Adrenal gland (tissue), 12 donors: ENCODE data around the gene SPACA5. TPM values are rescaled to one million over a fixed set of nuclear protein-coding genes. Genes with fewer than 3 reads are reported as not detected.
"Not testable (repeated sequence)": the region's sequence is repeated elsewhere in the genome, so short reads cannot be mapped to it uniquely, and the experiment has no call there.

Experiments
- DNase-seq, 7 donors: peaks; one replicate each; pipeline ENCODE4 v3.0.0-alpha.2; 2019 to 2020
- H3K27ac ChIP-seq, 5 donors: fragments of 200-600 bp; sonication (generic) in 4 of 5; 1 replicate in 3 of 5; 2 replicates in 2 of 5; pipeline versions ENCODE4 v1.5.1 to v1.8.0; 2016 to 2020; ENCODE audit warnings: mild to moderate bottlenecking in 1 of 5
- H3K27me3 ChIP-seq: fragments of 200-600 bp; 2 replicates; pipeline ENCODE4 v1.8.0; 2021
- H3K36me3 ChIP-seq, 2 donors: fragments of 200-600 bp; replicated peaks in 1 of 2; 1 replicate in 1 of 2; 2 replicates in 1 of 2; pipeline versions ENCODE4 v1.5.1 to v1.8.0; 2018 to 2022
- H3K4me1 ChIP-seq, 2 donors: fragments of 200-600 bp; replicated peaks in 1 of 2; 1 replicate in 1 of 2; 2 replicates in 1 of 2; pipeline versions ENCODE4 v1.5.1 to v1.8.0; 2018 to 2021
- H3K4me3 ChIP-seq, 4 donors: fragments of 200-600 bp; sonication (generic) in 3 of 4; one replicate each; pipeline ENCODE4 v1.5.1; 2016 to 2018
- H3K9me3 ChIP-seq, 3 donors: fragments of 200-600 bp; sonication (generic) in 1 of 3; replicated peaks in 1 of 3; 1 replicate in 2 of 3; 2 replicates in 1 of 3; pipeline versions ENCODE4 v1.5.1 to v1.8.0; 2016 to 2021
- CTCF ChIP-seq, 6 experiments: fragments of 450-650 bp in 4 of 6; fragments of 200-600 bp in 2 of 6; sonication (generic) in 1 of 6; IDR thresholded peaks; 1 replicate in 5 of 6; 2 replicates in 1 of 6; pipeline versions ENCODE4 v1.5.1 to v1.8.0; 2016 to 2021; ENCODE audit warnings: antibody characterized with exemption in 6 of 6, mild to moderate bottlenecking in 2 of 6, moderate library complexity in 1 of 6
- POLR2A ChIP-seq, 2 donors: fragments of 450-650 bp; IDR thresholded peaks; one replicate each; pipeline ENCODE4 v1.6.1; 2017; ENCODE audit warnings: antibody characterized with exemption in 2 of 2, mild to moderate bottlenecking in 2 of 2, moderate library complexity in 1 of 2
- WGBS, 4 donors: extraction: QIAGEN DNeasy Blood & Tissue Kit in 2 of 4; methylation state at CpG; one replicate each; pipeline versions ENCODE4 v1.1.5 to v1.1.7; 2013 to 2017; 5-methylcytosine and 5-hydroxymethylcytosine counted together
- intact Hi-C, 2 donors: fragments of 100-400 bp; cut with DNase I; formaldehyde crosslinking; loops; one replicate each; pipeline versions ENCODE4 v1.14.1 to v1.15.0; 2022 to 2023
- polyA plus RNA-seq, 3 donors: library from polyadenylated mRNA; stranded (reverse); fragments of 200-250 nt in 2 of 3; fragments of 350-450 nt in 1 of 3; fragmentation: Illumina TruSeq in 1 of 3; extraction: RNeasy Lipid Tissue Mini Kit (QIAGEN cat#74804) in 1 of 3; gene quantifications; one replicate each; pipeline ENCODE4 v1.2.3, GENCODE V29; 2013 to 2014
- total RNA-seq, 9 donors: library from RNA; depleted of rRNA in 4 of 9; stranded (reverse); fragments of >200 nt in 4 of 9; fragments of 120-200 nt in 1 of 9; fragmentation: NEBNext Ultra II Directional in 1 of 9; extraction: Animal tissue kit (Norgen Biotek cat#: 25700) in 1 of 9; gene quantifications; one replicate each; pipeline versions ENCODE4 v1.1.0 to v1.2.4, GENCODE V29; 2013 to 2023
- donor health status: healthy with polysubstance abuse.
- donor health status: Bipolar disorder and iron deficiency.
- donor health status: DM: yes; HTN: yes; CAD: no.
- donor health status: DM: no; HTN: no; CAD: no.
- donor health status: DM: no; HTN: no; CAD: no.
- donor health status: DM: yes; HTN: yes; CAD: no.

SPACA5 gene
- total and polyA plus RNA-seq, 12 donors, result not detected

GRCh38 chrX:48028091-48028490 lies 21.3 kb downstream of the SPACA5 start:
- TF ChIP-seq CTCF (IDR thresholded peaks at IDR 0.05) (no peak), POLR2A (IDR thresholded peaks at IDR 0.05) (no peak)
- Histone ChIP-seq H3K27ac (no peak overlapping the region), H3K4me3 (no peak overlapping the region), H3K4me1 (no peaks in the 10 kb centered on the region), H3K27me3 (no peaks in the 10 kb centered on the region), H3K9me3 (no peaks in the 10 kb centered on the region), H3K36me3 (no peaks in the 10 kb centered on the region)
- intact Hi-C loops, result no loop called here
- 91 to 94% (median 93%) methylated on average over 5 to 8 of the region's 8 CpGs for WGBS, 4 donors
- no peak for DNase-seq

- 79 to 95% (median 82%) methylated on average over 7 to 10 of the region's 10 CpGs; no CpG with 5 or more reads in 1 of the 4 donors for WGBS, 4 donors
- Histone ChIP-seq H3K36me3 (no peaks in the 10 kb centered on the region), H3K4me3 (no peak overlapping the region), H3K27ac (no peak overlapping the region), H3K4me1 (no peaks in the 10 kb centered on the region), H3K27me3 (no peaks in the 10 kb centered on the region), H3K9me3 (no peaks in the 10 kb centered on the region)
- no peak for DNase-seq
- intact Hi-C loops, result no loop called here
- TF ChIP-seq POLR2A (IDR thresholded peaks at IDR 0.05) (no peak), CTCF (IDR thresholded peaks at IDR 0.05) (no peak)
These were observed 23.4 kb downstream of the SPACA5 start for GRCh38 chrX:48030237-48030636.

GRCh38 chrX:48030641-48031173 lies 23.9 kb downstream of the SPACA5 start:
- H3K36me3 ChIP-seq, H3K27ac ChIP-seq, intact Hi-C loops, H3K4me1 ChIP-seq, H3K27me3 ChIP-seq, DNase-seq, H3K9me3 ChIP-seq, H3K4me3 ChIP-seq: not testable (repeated sequence)
- 57 to 90% (median 69%) methylated on average over 3 to 10 of the region's 10 CpGs; no CpG with 5 or more reads in 1 of the 4 donors for WGBS, 4 donors

- no peaks in the 10 kb centered on the region for H3K4me1 ChIP-seq
- H3K27me3 ChIP-seq, result no peaks in the 10 kb centered on the region
- DNase-seq, result no peak
- intact Hi-C loops, result no loop called here
- no peaks in the 10 kb centered on the region for H3K9me3 ChIP-seq
- H3K27ac ChIP-seq, result no peak overlapping the region
- H3K36me3 ChIP-seq, result no peaks in the 10 kb centered on the region
- 43 to 79% (median 49%) methylated on average over 3 to 4 of the region's 4 CpGs for WGBS, 4 donors
- TF ChIP-seq POLR2A (IDR thresholded peaks at IDR 0.05), result no peak
- no peak for TF ChIP-seq CTCF (IDR thresholded peaks at IDR 0.05)
- no peak overlapping the region for H3K4me3 ChIP-seq
These were observed 29.1 kb downstream of the SPACA5 start for GRCh38 chrX:48035891-48036290.

- intact Hi-C loops, result no loop called here
- no peak for TF ChIP-seq POLR2A (IDR thresholded peaks at IDR 0.05)
- TF ChIP-seq CTCF (IDR thresholded peaks at IDR 0.05), result no peak
- H3K9me3 ChIP-seq, result no peaks in the 10 kb centered on the region
- H3K27ac ChIP-seq, result no peak overlapping the region
- no peaks in the 10 kb centered on the region for H3K27me3 ChIP-seq
- H3K36me3 ChIP-seq, result no peaks in the 10 kb centered on the region
- 63 to 84% (median 72%) methylated on average over 4 of the region's 4 CpGs for WGBS, 4 donors
- no peak for DNase-seq
- no peaks in the 10 kb centered on the region for H3K4me1 ChIP-seq
- H3K4me3 ChIP-seq, result no peak overlapping the region
These were observed 36.3 kb downstream of the SPACA5 start for GRCh38 chrX:48043056-48043455.
